ENCODE data around the gene ZC3H18.

GRCh38 chr16:88680554-88681083 lies 110.4 kb downstream of the ZC3H18 start:
- TF ChIP-seq SUZ12 (IDR thresholded peaks at IDR 0.05; ENCODE audit: extremely low read depth, insufficient read depth, insufficient read length) = no peak
- TF ChIP-seq YY1 (IDR thresholded peaks at IDR 0.05; ENCODE audit: insufficient read depth, insufficient read length) = no peak
